HepG2 (cell line): ENCODE data around the gene SERPINA6.

ENCODE experiments used
- CREB3 ChIP-seq: sonication (generic); formaldehyde crosslinking; IDR thresholded peaks from 2 replicates; pipeline ENCODE4 v1.5.0; 2020; ENCODE audit warnings: missing genetic modification reagents
- CTCF ChIP-seq: sonication (generic); formaldehyde crosslinking; IDR thresholded peaks from 2 replicates; pipeline ENCODE4 v1.5.0; 2020; ENCODE audit warnings: mild to moderate bottlenecking, missing genetic modification reagents, moderate library complexity
- GMEB1 ChIP-seq: sonication (generic); formaldehyde crosslinking; IDR thresholded peaks from 2 replicates; pipeline ENCODE4 v1.5.1; 2020; ENCODE audit warnings: missing genetic modification reagents, mild to moderate bottlenecking, borderline replicate concordance
- RBM22 ChIP-seq: fragments of 200-400 bp; formaldehyde crosslinking; optimal IDR thresholded peaks from 2 replicates; pipeline ENCODE3; 2017; ENCODE audit warnings: mild to moderate bottlenecking, low read length, moderate library complexity
- REL ChIP-seq: sonication (generic); formaldehyde crosslinking; conservative IDR thresholded peaks from 2 replicates; pipeline ENCODE4 v1.8.0; 2022; ENCODE audit warnings: mild to moderate bottlenecking, missing genetic modification reagents, moderate library complexity
- REST ChIP-seq, 2 experiments: IDR thresholded peaks; 2 replicates each; pipeline ENCODE4 v1.6.1; 2011 to 2012; ENCODE audit warnings: low read length in 2 of 2, borderline replicate concordance in 1 of 2, low read depth in 1 of 2, mild to moderate bottlenecking in 1 of 2, moderate library complexity in 1 of 2
- TAF1 ChIP-seq: sonication (generic); formaldehyde crosslinking; IDR thresholded peaks from 2 replicates; pipeline ENCODE4 v1.4.0; 2020; ENCODE audit warnings: missing genetic modification reagents

GRCh38 chr14:94309721-94310120, 13.4 kb downstream of the SERPINA6 start:
- TF ChIP-seq TAF1 (CRISPR knock-in tag) (no peak), REST (IDR thresholded peaks at IDR 0.05; ENCODE audit: borderline replicate concordance in 1 of 2, low read depth in 1 of 2, low read length in 2 of 2) (no peak), CREB3 (CRISPR knock-in tag) (no peak), CTCF (CRISPR knock-in tag) (no peak), REL (CRISPR knock-in tag) (no peak), RBM22 (no peak), GMEB1 (CRISPR knock-in tag) (no peak)
